GM18868 (cell line): ENCODE results near the gene VWA3B.
"Not testable (repeated sequence)": the region's sequence is repeated elsewhere in the genome, so short reads cannot be mapped to it uniquely, and the experiment has no call there.

Source experiments
- ATAC-seq: cut with Tn5 transposase; IDR thresholded peaks from one replicate; pipeline ENCODE4 v1.9.1; 2021; ENCODE audit warnings: mild to moderate bottlenecking, moderate library complexity; ENCODE audit not compliant: unreplicated experiment

VWA3B gene

GRCh38 chr2:98086491-98087446 lies at the start of gene VWA3B:
Gene VWA3B, plus strand, starts transcription at chr2:98087167. Its CDS starts 5,926 bp downstream, at chr2:98093093.
- peak; percentile 84 for ATAC-seq

GRCh38 chr2:98037206-98037605 lies 49.8 kb upstream of the VWA3B start:
- ATAC-seq = no peak

DNA sequence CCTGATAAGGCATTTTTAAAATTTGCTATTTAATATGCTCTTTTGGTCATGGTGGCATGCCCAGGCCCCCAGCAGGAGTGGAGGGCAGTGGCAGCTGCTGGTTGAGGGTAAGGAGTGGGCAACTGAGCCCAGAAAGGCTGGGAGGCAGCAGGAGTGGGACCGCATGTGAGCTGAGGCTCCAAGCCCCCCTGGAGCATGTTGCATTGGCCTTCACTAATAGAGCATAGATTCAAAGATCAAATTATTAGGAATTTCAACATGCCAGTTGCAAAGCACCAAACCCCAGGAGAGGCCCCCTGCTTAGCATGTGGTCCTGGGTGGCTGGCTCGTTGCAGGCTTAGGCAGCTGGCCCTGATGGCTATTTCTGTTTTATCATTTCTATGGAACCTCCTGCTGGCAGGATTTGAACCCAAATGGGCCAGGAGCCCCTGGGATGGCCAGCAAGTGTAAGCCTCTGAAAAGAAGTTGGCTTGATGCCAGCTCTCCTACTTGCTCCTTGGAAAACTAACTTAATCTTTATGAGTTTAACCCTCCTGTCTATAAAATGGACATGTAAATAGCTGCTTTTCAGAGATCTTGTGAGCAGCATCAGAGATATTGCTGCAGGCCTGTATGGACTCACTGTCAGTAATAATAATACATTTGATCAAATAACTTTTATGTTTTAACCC lies 49.2 kb upstream of the VWA3B start:
- no peak for ATAC-seq

DNA sequence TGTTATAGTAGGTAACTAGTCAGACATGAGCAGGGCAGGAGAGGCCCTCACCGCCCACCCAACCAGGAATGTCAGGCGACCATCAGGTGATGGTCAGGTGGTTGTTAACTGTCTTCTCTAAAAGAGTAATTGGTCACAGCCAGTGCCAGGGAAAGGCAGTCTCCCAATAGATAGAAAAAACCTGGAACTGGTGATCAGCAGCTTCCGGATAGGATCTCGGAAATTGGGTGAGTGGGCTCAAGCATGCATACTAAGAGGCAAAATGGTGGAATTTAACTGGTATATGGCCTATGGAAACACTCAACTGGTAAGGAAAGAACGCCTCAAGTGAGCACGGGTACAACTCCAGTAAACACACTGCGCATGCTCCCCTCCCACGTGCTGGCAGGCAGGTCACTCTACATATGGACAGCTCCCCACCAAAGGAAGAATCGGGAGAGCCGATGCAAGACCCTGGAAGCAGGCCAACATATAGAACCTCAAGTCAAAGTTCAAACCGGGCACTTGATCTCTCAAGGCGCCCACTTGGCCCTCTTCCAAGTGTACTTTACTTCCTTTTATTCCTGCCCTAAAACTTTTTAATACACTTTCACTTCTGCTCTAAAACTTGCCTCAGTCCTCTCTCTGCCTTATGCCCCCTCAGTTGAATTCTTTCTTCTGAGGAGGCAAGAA lies 47.7 kb upstream of the VWA3B start:
- no peak for ATAC-seq

DNA sequence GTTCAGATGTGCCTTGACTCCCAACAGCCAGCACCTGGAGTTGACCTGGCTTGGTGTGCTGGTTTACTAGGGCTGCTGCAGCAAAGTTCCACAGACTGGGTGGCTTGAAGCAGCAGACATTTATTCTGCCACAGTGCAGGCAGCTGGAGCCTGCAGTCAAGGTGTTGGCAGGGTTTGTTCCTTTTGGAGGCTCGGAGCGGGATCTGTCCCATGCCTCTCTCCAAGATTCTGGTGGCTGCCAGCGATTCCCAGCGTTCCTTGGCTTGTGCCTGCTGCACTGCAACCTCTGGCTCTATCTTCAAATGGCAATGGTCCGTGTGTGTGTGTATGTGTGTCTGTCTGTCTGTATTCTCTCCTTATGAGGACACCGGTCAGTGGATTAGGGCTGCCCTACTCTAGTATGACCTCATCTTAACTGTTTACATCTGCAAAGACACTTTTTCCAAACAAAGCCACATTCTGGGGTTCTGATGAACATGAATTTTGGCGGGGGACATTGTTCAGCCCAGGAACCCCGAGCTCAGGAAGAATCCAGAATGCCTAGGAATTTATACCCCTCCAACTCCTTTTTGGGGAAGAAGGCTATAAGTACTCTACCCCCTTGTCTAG lies 46.5 kb upstream of the VWA3B start:
- no peak for ATAC-seq

GRCh38 chr2:98043101-98043500 lies 43.9 kb upstream of the VWA3B start:
- ATAC-seq = no peak

DNA sequence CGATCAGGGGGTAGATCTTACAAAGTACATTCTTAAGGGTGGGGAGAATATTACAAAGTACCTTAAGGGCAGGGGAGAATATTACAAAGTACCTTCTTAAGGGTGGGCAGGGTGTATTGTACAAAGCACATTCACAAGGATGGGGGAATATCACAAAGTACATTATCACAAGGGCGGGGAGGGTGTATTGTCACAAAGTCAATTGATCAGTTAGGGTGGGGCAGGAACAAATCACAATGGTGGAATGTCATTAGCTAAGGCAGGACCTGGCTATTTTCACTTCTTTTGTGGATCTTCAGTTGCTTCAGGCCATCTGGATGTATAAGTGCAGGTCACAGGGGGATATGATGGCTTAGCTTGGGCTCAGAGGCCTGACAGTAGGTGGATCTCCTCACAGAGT lies 42.2 kb upstream of the VWA3B start:
- ATAC-seq = not testable (repeated sequence)

DNA sequence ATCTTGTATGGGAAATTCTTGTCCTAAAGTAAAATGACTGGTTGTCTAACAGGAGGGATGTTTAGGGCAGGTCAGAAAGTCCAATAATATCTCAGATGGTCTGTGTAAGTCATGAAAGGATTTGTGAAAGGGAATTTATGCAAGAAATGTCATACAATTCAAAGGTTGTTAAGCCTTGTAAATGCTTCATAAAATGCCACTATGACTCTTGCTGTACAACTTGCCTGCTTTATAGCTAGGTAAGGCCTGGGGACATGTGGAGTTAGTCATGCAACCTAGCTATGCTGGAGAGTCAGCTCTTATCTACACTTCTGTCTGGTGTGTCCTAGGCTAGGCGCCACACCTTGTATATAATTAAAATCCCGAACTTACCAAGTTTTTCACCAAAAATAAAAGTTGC lies 36.9 kb upstream of the VWA3B start:
- no peak for ATAC-seq

- no peak for ATAC-seq
These were observed 28.6 kb upstream of the VWA3B start for GRCh38 chr2:98058191-98058975.

DNA sequence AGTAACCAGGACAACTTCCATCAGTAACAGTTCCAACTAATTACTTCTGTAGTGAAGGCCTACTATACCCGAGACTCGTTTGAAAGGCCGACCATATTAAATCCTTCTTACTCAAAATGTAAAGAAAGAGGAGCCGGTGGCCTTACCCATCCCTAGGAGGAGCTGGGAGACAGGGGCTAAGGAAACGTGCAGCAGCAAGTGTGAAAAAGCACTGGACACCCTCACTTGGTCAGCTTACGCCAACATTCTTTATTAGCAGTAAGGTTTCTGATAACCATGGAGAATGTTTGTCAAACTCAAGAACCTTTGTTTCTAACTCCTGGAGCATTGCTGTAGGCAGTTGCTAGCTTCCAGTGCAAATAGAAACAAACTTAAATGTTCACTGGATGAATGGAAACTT lies 26.7 kb upstream of the VWA3B start:
- ATAC-seq = no peak

DNA sequence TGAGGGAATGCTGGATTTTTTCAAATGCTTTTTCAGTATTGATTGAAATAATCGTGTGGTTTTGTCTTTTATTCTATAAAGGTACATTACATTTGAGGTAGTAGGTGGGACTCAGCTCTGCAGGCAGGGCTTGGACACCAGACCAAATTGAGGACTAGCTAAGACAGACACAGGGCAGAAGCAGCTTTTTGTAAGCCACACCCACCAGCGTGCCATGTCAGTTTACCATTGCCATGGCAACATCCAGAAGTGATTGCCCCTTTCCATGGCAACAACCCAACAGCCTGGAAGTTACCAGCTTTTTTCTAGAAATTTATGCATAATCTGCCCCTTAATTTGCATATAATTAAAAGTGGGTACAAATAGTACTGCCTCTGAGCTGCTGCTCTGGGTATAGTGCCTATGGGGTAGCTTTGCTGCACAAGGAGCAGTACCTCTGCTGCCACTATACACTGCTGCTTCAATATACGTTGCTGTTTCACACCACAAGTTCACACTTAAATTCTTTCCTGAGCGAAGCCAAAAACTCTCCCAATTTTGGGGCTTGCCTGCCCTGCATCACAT lies 23.6 kb upstream of the VWA3B start:
- ATAC-seq = no peak

- no peak for ATAC-seq
These were observed 21.2 kb upstream of the VWA3B start for GRCh38 chr2:98065808-98066207.

DNA sequence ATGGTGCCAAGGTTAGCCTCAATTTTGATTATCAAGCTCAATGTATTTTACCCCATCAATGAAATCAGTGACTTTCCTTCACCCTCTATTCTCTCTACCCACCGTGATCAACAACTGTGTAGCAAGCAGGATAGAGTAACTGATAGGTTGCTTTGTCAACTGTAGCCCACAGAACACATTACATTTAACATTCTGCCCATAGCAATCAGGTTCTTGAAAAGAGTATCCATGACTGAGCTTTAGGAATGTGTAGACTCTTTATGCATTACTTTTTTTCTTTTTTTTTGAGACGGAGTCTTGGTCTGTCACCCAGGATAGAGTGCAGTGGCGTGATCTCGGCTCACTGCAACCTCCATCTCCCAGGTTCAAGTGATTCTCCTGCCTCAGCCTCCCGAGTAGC lies 19.8 kb upstream of the VWA3B start:
- no peak for ATAC-seq

- no peak for ATAC-seq
These were observed 16.9 kb upstream of the VWA3B start for GRCh38 chr2:98070081-98070480.

DNA sequence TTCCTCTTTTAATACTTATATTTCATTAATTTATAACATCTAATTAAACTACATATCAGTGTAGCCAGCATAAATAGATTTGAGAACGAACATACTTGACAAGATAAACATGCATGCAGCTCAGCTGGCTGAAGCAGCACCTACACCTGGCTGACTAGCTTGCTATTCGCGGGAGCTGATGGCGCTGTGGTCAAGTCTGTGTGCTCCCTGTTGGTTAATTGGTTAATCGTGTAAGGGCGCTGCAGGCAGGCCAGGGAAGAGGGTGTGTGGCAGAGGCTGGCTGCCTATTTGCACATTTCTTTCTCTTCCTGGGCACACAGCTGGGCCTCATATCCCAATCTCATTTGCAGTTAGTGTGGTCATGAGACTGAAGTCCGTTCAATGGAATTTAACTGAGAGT lies 14.5 kb upstream of the VWA3B start:
- no peak for ATAC-seq

DNA sequence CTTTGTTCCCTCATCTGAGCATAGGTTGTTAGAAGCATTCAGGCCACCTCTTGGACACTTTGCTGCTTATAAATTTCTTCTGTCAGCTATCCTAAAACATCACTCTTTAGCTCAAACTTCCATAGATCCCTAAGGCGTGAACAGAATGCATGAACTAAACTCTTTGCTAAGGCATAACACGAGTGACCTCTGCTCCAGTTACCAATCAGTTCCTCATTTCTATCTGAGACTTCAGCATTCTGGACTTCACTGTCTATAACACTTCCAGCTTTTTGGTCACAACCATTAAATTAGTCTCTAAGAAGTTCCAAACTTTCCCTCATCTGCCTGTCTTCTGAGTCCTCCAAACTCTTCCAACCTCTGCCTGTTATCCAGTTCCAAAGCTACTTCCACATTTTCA lies 8.3 kb upstream of the VWA3B start:
- no peak for ATAC-seq

DNA sequence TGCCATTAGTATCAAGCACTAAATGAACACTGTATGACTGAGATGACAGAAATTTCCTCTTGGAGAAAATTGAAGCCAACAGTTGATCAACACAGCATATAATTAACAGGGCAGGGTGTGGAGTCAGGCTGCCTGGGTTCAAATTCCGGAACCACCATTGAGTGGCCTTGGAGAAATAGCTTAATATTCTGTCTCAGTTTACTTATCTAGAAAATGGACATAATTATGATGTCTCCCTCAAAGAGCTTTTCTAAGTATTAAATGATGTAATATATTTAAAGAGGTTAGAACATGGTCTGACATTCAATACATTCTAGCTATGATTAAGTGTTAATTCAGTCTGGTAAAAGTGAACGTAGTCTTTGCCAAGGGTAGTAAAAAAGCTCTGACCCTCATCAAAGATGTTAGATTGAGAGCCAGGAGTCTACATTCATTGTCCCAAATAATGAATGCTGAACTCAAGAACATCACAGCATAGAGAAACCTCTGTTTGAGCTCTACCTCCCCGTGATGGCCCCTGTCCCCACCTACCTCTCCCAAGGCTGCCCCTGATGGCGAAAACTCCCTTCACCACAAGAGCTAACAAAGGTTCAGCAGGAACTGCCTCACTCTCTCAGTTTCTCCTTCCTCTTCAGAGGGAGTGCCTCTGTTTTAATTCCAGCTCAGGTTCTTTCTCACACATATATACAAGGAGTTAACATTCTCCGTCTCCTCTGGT lies 2.7 kb upstream of the VWA3B start:
- ATAC-seq = no peak

DNA sequence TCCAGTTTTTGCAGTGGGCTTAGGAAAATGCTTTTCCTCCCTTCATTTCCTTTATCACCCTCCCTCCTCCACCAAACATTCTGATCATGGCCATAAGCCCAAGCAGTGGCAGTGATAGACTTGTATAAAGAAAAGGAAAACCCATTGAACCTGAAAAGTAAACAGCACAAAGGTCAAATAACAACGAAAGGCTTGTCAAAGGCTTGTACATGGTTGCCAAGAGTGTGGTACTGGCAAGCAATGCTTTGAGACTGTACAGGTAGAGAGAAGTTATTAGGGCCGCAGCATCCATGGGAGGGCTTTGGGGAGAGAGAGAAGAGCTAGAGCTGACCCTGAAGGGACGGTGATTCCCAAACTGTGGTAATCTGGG lies 2.1 kb upstream of the VWA3B start:
- no peak for ATAC-seq

DNA sequence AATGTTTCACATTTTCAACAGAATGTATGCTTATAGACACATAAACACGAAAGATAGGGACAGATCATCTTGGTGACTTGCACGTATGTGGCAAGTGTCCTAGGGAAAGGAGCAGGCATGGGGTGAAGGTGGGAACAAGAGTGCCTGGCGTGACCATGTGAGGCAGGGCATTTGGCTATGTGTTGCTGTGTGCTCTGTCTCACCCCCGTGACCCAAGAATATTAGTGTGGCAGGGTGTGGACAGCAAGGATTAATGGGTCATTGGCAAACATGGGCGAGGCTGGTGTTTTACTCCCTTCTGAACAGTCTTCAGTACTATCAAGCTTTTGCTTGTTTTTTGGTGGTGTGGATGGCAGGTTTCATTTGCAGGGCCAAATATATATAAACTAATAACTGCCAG lies 1.3 kb upstream of the VWA3B start:
- ATAC-seq = no peak
